ENCODE results near the gene NPAS3. TPM values are rescaled to one million over a fixed set of nuclear protein-coding genes. Genes with fewer than 3 reads are reported as not detected.

The NPAS3 gene
- total RNA-seq, 1 donor from 2014 or later = 0.95 TPM

GRCh38 chr14:33491112-33491511, 552.4 kb downstream of the NPAS3 start:
- no peaks in the 10 kb centered on the region for H3K36me3 ChIP-seq
- H3K4me1 ChIP-seq = no peaks in the 10 kb centered on the region
- TF ChIP-seq CTCF (IDR thresholded peaks at IDR 0.05) = no peak
- DNase-seq = no peak
- H3K27me3 ChIP-seq (ENCODE audit: low read depth) = no peaks in the 10 kb centered on the region
- no peak overlapping the region for H3K4me3 ChIP-seq
- no peak overlapping the region for H3K27ac ChIP-seq
- intact Hi-C loops (cut with DNase I) = no loop called here
- H3K9me3 ChIP-seq = no peaks in the 10 kb centered on the region
- ATAC-seq = no peak

GRCh38 chr14:33492491-33492890, 553.8 kb downstream of the NPAS3 start:
- no peak overlapping the region for H3K27ac ChIP-seq
- intact Hi-C loops (cut with DNase I) = no loop called here
- H3K9me3 ChIP-seq = no peaks in the 10 kb centered on the region
- no peak for TF ChIP-seq CTCF (IDR thresholded peaks at IDR 0.05)
- DNase-seq (no peak), ATAC-seq (no peak)
- no peaks in the 10 kb centered on the region for H3K27me3 ChIP-seq (ENCODE audit: low read depth)
- no peak overlapping the region for H3K4me3 ChIP-seq
- H3K4me1 ChIP-seq = no peaks in the 10 kb centered on the region
- H3K36me3 ChIP-seq = no peaks in the 10 kb centered on the region

GRCh38 chr14:33493266-33493665, 554.6 kb downstream of the NPAS3 start:
- no peak for ATAC-seq
- TF ChIP-seq CTCF (IDR thresholded peaks at IDR 0.05) = no peak
- intact Hi-C loops (cut with DNase I) = no loop called here

GRCh38 chr14:33493990-33494389, 555.3 kb downstream of the NPAS3 start:
- no peak for ATAC-seq
- no peak for TF ChIP-seq CTCF (IDR thresholded peaks at IDR 0.05)

More at GRCh38 chr14:33493266-33493665, 554.6 kb downstream of the NPAS3 start:
- Histone ChIP-seq H3K4me1 (no peaks in the 10 kb centered on the region), H3K27ac (no peak overlapping the region), H3K27me3 (ENCODE audit: low read depth) (no peaks in the 10 kb centered on the region), H3K4me3 (no peak overlapping the region), H3K9me3 (no peaks in the 10 kb centered on the region), H3K36me3 (no peaks in the 10 kb centered on the region)
- no peak for DNase-seq

GRCh38 chr14:33499687-33500086, 561.0 kb downstream of the NPAS3 start:
- H3K4me3 ChIP-seq = no peak overlapping the region
- H3K4me1 ChIP-seq = no peaks in the 10 kb centered on the region
- no peak for DNase-seq
- TF ChIP-seq CTCF (IDR thresholded peaks at IDR 0.05) = no peak
- H3K9me3 ChIP-seq = no peaks in the 10 kb centered on the region
- ATAC-seq = no peak
- no peaks in the 10 kb centered on the region for H3K36me3 ChIP-seq
- H3K27ac ChIP-seq = no peak overlapping the region
- no peaks in the 10 kb centered on the region for H3K27me3 ChIP-seq (ENCODE audit: low read depth)
- intact Hi-C loops (cut with DNase I) = no loop called here

More at GRCh38 chr14:33493990-33494389, 555.3 kb downstream of the NPAS3 start:
- no peak for DNase-seq
- Histone ChIP-seq H3K36me3 (no peaks in the 10 kb centered on the region), H3K27ac (no peak overlapping the region), H3K4me3 (no peak overlapping the region), H3K4me1 (no peaks in the 10 kb centered on the region), H3K27me3 (ENCODE audit: low read depth) (no peaks in the 10 kb centered on the region), H3K9me3 (no peaks in the 10 kb centered on the region)
- intact Hi-C loops (cut with DNase I) = no loop called here
